Measurements from ENCODE around the gene UBE3D.

DNA sequence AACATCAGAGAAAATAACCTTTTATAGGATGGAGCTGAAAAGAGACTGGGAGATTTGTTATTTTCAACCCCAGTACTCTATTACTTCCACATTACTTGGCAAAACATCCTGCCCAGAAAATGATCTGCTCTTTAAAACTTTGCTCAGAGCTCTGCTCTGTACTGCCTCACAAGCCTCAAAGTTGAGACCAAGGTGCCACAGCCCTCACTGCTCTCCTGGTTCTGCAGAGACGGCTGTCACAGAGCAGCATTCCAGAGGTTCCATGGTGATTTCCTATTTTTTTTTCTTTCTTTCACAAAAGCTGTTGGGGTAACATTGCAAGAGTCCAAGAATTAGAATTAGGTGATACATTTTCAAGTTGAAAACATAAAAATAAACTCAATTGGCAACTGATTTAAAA is 155.2 kb downstream of the UBE3D start:
- TF ChIP-seq, protein P1, sequence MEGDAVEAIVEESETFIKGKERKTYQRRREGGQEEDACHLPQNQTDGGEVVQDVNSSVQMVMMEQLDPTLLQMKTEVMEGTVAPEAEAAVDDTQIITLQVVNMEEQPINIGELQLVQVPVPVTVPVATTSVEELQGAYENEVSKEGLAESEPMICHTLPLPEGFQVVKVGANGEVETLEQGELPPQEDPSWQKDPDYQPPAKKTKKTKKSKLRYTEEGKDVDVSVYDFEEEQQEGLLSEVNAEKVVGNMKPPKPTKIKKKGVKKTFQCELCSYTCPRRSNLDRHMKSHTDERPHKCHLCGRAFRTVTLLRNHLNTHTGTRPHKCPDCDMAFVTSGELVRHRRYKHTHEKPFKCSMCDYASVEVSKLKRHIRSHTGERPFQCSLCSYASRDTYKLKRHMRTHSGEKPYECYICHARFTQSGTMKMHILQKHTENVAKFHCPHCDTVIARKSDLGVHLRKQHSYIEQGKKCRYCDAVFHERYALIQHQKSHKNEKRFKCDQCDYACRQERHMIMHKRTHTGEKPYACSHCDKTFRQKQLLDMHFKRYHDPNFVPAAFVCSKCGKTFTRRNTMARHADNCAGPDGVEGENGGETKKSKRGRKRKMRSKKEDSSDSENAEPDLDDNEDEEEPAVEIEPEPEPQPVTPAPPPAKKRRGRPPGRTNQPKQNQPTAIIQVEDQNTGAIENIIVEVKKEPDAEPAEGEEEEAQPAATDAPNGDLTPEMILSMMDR (IDR thresholded peaks at IDR 0.05; ENCODE audit: low read length) = no peak
- no peak for TF ChIP-seq EZH2 (IDR thresholded peaks at IDR 0.05; ENCODE audit: borderline replicate concordance, low read length)
